GM21447 (cell line): ENCODE data around the gene ZNF117.
"Not testable (repeated sequence)": the region's sequence is repeated elsewhere in the genome, so short reads cannot be mapped to it uniquely, and the experiment has no call there.

ENCODE experiments used
- ATAC-seq: cut with Tn5 transposase; IDR thresholded peaks from one replicate; pipeline ENCODE4 v1.9.1; 2021; ENCODE audit not compliant: unreplicated experiment

Gene ZNF117

DNA sequence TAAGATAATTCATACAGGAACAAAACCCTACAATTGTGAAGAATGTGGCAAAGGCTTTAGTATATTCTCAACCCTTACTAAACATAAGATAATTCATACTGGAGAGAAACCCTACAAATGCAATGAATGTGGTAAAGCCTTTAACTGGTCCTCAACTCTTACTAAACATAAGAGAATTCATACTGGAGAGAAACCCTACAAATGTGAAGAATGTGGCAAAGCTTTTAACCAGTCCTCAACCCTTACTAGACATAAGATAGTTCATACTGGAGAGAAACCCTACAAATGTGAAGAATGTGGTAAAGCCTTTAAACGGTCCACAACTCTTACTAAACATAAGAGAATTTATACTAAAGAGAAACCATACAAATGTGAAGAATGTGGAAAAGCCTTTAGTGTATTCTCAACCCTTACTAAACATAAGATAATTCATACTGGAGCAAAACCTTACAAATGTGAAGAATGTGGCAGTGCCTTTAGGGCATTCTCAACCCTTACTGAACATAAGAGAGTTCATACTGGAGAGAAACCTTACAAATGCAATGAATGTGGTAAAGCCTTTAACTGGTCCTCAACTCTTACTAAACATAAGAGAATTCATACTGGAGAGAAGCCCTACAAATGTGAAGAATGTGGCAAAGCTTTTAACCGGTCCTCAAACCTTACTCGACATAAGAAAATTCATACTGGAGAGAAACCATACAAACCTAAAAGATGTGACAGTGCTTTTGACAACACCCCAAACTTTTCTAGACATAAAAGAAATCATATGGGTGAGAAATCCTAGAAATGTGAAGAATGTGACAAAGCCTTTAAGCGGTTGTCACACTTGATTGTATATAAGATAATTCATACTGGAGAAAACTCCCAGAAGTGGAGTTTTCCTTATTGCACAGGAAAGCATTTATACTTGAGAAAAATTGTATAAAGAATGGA lies 62.3 kb downstream of the ZNF117 start:
- not testable (repeated sequence) for ATAC-seq
